H1 (cell line): Measurements from ENCODE around the gene CREB3L1. TPM values are rescaled to one million over a fixed set of nuclear protein-coding genes. Genes with fewer than 3 reads are reported as not detected.

Experiments used
- CTCF ChIA-PET: fragments of 300-600 bp; sonication (Branson Sonifier 250); formaldehyde crosslinking; loops from one replicate; lab custom pipeline; 2021; ENCODE audit not compliant: partially characterized antibody; lab: Charles Lee
- POLR2A ChIA-PET: fragments of 300-600 bp; sonication (Branson Sonifier 250); formaldehyde crosslinking; loops from one replicate; lab custom pipeline; 2021; ENCODE audit warnings: inconsistent platforms; ENCODE audit not compliant: partially characterized antibody; lab: Charles Lee
- DNase-seq, 2 experiments: peaks; one replicate each; pipeline versions ENCODE4 v3.0.0 to v3.0.0-alpha.2; 2010 to 2022; ENCODE audit warnings: low spot score in 2 of 2, low read depth in 1 of 2, mixed read lengths in 1 of 2
- FAIRE-seq: peaks from 2 replicates; lab custom pipeline; 2011; peaks lifted over from hg19 to GRCh38; lab: Jason Lieb, UNC
- H2AFZ ChIP-seq: 2 replicates; pipeline ENCODE4 v1.8.1; 2012; ENCODE audit warnings: low read length, inconsistent platforms
- H2AK5ac ChIP-seq: 2 replicates; pipeline ENCODE4 v1.6.1; 2013; ENCODE audit warnings: low read depth, low read length
- H2BK120ac ChIP-seq: replicated peaks from 2 replicates; pipeline ENCODE3; 2013; ENCODE audit warnings: low read depth, low read length, inconsistent platforms
- H2BK12ac ChIP-seq: 2 replicates; pipeline ENCODE4 v1.6.1; 2013; ENCODE audit warnings: low read depth, low read length
- H2BK15ac ChIP-seq: 2 replicates; pipeline ENCODE4 v1.6.1; 2013; ENCODE audit warnings: low read length
- H2BK20ac ChIP-seq: 2 replicates; pipeline ENCODE4 v1.6.1; 2013; ENCODE audit warnings: low read length
- H2BK5ac ChIP-seq: 2 replicates; pipeline ENCODE4 v1.6.1; 2013; ENCODE audit warnings: low read depth, low read length
- H3K14ac ChIP-seq: 2 replicates; pipeline ENCODE4 v1.6.1; 2013; ENCODE audit warnings: inconsistent platforms; ENCODE audit not compliant: insufficient read length
- H3K18ac ChIP-seq: 2 replicates; pipeline ENCODE4 v1.6.1; 2013; ENCODE audit warnings: low read length; ENCODE audit errors: extremely low read depth
- H3K23ac ChIP-seq: 2 replicates; pipeline ENCODE4 v1.6.1; 2013; ENCODE audit warnings: inconsistent platforms; ENCODE audit not compliant: insufficient read length
- H3K23me2 ChIP-seq: 2 replicates; pipeline ENCODE4 v1.6.1; 2013; ENCODE audit warnings: low read depth, low read length
- H3K27ac ChIP-seq: 2 replicates; pipeline ENCODE4 v1.6.1; 2011; ENCODE audit warnings: low read depth, low read length, inconsistent platforms
- H3K27me3 ChIP-seq, 4 experiments: replicated peaks in 1 of 4; 1 replicate in 1 of 4; 2 replicates in 3 of 4; pipeline versions ENCODE4 v1.6.1 to v1.8.1; 2011 to 2013; ENCODE audit warnings: low read length in 3 of 4, mild to moderate bottlenecking in 3 of 4, inconsistent platforms in 2 of 4, mixed read lengths in 2 of 4, moderate library complexity in 1 of 4; ENCODE audit not compliant: control insufficient read depth in 3 of 4, insufficient read depth in 3 of 4; ENCODE audit errors: extremely low read depth in 1 of 4
- H3K36me3 ChIP-seq, 4 experiments: 2 replicates each; pipeline versions ENCODE4 v1.6.1 to v1.8.1; 2011 to 2013; ENCODE audit warnings: mild to moderate bottlenecking in 4 of 4, low read length in 3 of 4, moderate library complexity in 2 of 4, control low read depth in 1 of 4, inconsistent platforms in 1 of 4; ENCODE audit not compliant: insufficient read depth in 4 of 4, control insufficient read depth in 2 of 4
- H3K4ac ChIP-seq: replicated peaks from 2 replicates; pipeline ENCODE3; 2013; ENCODE audit warnings: low read length, low read depth, mixed read lengths, inconsistent platforms; ENCODE audit not compliant: insufficient read length
- H3K4me1 ChIP-seq, 4 experiments: replicated peaks in 1 of 4; 1 replicate in 1 of 4; 2 replicates in 3 of 4; pipeline versions ENCODE4 v1.6.1 to v1.8.1; 2011 to 2013; ENCODE audit warnings: low read length in 3 of 4, inconsistent platforms in 2 of 4, mixed read lengths in 1 of 4; ENCODE audit not compliant: insufficient read depth in 4 of 4, control insufficient read depth in 3 of 4
- H3K4me2 ChIP-seq, 2 experiments: 2 replicates each; pipeline versions ENCODE4 v1.6.1 to v1.8.1; 2011 to 2013; ENCODE audit warnings: low read depth in 2 of 2, low read length in 2 of 2, control low read depth in 1 of 2, inconsistent platforms in 1 of 2, mild to moderate bottlenecking in 1 of 2; ENCODE audit not compliant: insufficient read depth in 1 of 2
- H3K4me3 ChIP-seq, 4 experiments: fragments of 200-600, 300-600 bp in 1 of 4; sonication (generic), shearing (Covaris generic), sonication (Bioruptor Twin) in 1 of 4; 2 replicates each; pipeline versions ENCODE4 v1.5.1 to v1.8.1; 2011 to 2016; ENCODE audit warnings: low read length in 4 of 4, low read depth in 3 of 4, control low read depth in 2 of 4, inconsistent platforms in 2 of 4, mild to moderate bottlenecking in 2 of 4, mixed read lengths in 1 of 4, moderate library complexity in 1 of 4; ENCODE audit not compliant: insufficient read depth in 2 of 4; ENCODE audit errors: extremely low read depth in 1 of 4
- H3K56ac ChIP-seq: replicated peaks from 2 replicates; pipeline ENCODE3; 2013; ENCODE audit warnings: low read depth, mild to moderate bottlenecking, mixed read lengths, low read length, inconsistent platforms; ENCODE audit not compliant: insufficient read length
- H3K79me1 ChIP-seq: 2 replicates; pipeline ENCODE4 v1.6.1; 2013; ENCODE audit warnings: low read depth, low read length, control low read depth
- H3K79me2 ChIP-seq, 2 experiments: 2 replicates each; pipeline versions ENCODE4 v1.6.1 to v1.8.1; 2012 to 2013; ENCODE audit warnings: low read length in 2 of 2, mild to moderate bottlenecking in 2 of 2, inconsistent platforms in 1 of 2; ENCODE audit not compliant: insufficient read depth in 2 of 2, control insufficient read depth in 1 of 2
- H3K9ac ChIP-seq, 4 experiments: replicated peaks in 1 of 4; 1 replicate in 1 of 4; 2 replicates in 3 of 4; pipeline versions ENCODE4 v1.6.1 to v1.8.1; 2011 to 2013; ENCODE audit warnings: low read depth in 3 of 4, low read length in 3 of 4, control low read depth in 2 of 4, mild to moderate bottlenecking in 2 of 4, moderate library complexity in 2 of 4, inconsistent platforms in 1 of 4; ENCODE audit errors: extremely low read depth in 1 of 4
- H3K9me3 ChIP-seq, 2 experiments: 2 replicates each; pipeline versions ENCODE4 v1.6.1 to v1.8.1; 2012 to 2013; ENCODE audit warnings: mild to moderate bottlenecking in 2 of 2, moderate library complexity in 2 of 2, control low read depth in 1 of 2, inconsistent platforms in 1 of 2, low read depth in 1 of 2, low read length in 1 of 2, mixed read lengths in 1 of 2; ENCODE audit not compliant: insufficient read depth in 2 of 2
- H4K20me1 ChIP-seq, 2 experiments: replicated peaks in 1 of 2; 2 replicates each; pipeline versions ENCODE3 to v1.8.1; 2011 to 2013; ENCODE audit warnings: inconsistent platforms in 2 of 2, low read length in 2 of 2, mild to moderate bottlenecking in 1 of 2; ENCODE audit not compliant: insufficient read depth in 2 of 2, control insufficient read depth in 1 of 2
- H4K5ac ChIP-seq: 2 replicates; pipeline ENCODE4 v1.6.1; 2013; ENCODE audit warnings: low read length, low read depth, mixed read lengths, inconsistent platforms; ENCODE audit not compliant: insufficient read length
- H4K8ac ChIP-seq: 2 replicates; pipeline ENCODE4 v1.8.0; 2013; ENCODE audit warnings: mild to moderate bottlenecking, moderate library complexity, low read length, inconsistent platforms; ENCODE audit not compliant: insufficient read depth; ENCODE audit errors: extremely low read depth
- H4K91ac ChIP-seq: replicated peaks from 2 replicates; pipeline ENCODE3; 2013; ENCODE audit warnings: low read length, mixed read lengths, inconsistent platforms; ENCODE audit not compliant: insufficient read length
- BRCA1 ChIP-seq: IDR thresholded peaks from 2 replicates; pipeline ENCODE4 v1.6.1; 2012; ENCODE audit warnings: low read depth, low read length, improper control_type of control experiment
- HDAC6 ChIP-seq: IDR thresholded peaks from one replicate; pipeline ENCODE4 v1.7.1; 2012; ENCODE audit warnings: low read depth, mild to moderate bottlenecking, inconsistent platforms, low read length, moderate library complexity
- JUN ChIP-seq: IDR thresholded peaks from 2 replicates; pipeline ENCODE4 v1.6.1; 2011; ENCODE audit warnings: low read depth, mild to moderate bottlenecking, improper control_type of control experiment, low read length
- YY1 ChIP-seq: IDR thresholded peaks from 2 replicates; pipeline ENCODE4 v1.6.1; 2011; ENCODE audit warnings: low read depth, mild to moderate bottlenecking, low read length
- WGBS, 2 experiments: shearing (Covaris generic) in 1 of 2; methylation state at CpG; one replicate each; pipeline versions ENCODE4 v1.1.6 to v1.1.7; 2013 to 2015; ENCODE audit warnings: low lambda C conversion rate in 2 of 2, mixed read lengths in 2 of 2, inconsistent platforms in 1 of 2, low coverage in 1 of 2, missing lambda C conversion rate in 1 of 2; ENCODE audit not compliant: insufficient replicate concordance in 2 of 2, insufficient coverage in 1 of 2, insufficient read length in 1 of 2; ENCODE audit errors: extremely low coverage in 1 of 2, missing lambda C conversion rate in 1 of 2; 5-methylcytosine and 5-hydroxymethylcytosine counted together
- polyA plus RNA-seq, 7 experiments: library from polyadenylated mRNA; depleted of rRNA in 3 of 7; stranded (reverse) in 5 of 7; unstranded in 2 of 7; fragments of >200 nt in 5 of 7; fragments of 200-250 nt in 2 of 7; gene quantifications; 1 replicate in 5 of 7; 2 replicates in 1 of 7; 4 replicates in 1 of 7; pipeline versions ENCODE4 v1.2.1 to v1.2.3, GENCODE V29; 2011 to 2013; ENCODE audit warnings: missing spikeins in 2 of 7, mixed read lengths in 2 of 7
- total RNA-seq: library from RNA; stranded (reverse); fragmentation: NEBNext Ultra II Directional; extraction: Animal tissue kit (Norgen Biotek cat#: 25700); gene quantifications from 2 replicates; pipeline ENCODE4 v1.2.1, GENCODE V29; 2021

The CREB3L1 gene
- total and polyA plus RNA-seq, 2 of the 8 experiments (the other 6 are each of a cell fraction or from before 2014, with no cell fraction given), result 4.1 to 12.7 TPM

DNA sequence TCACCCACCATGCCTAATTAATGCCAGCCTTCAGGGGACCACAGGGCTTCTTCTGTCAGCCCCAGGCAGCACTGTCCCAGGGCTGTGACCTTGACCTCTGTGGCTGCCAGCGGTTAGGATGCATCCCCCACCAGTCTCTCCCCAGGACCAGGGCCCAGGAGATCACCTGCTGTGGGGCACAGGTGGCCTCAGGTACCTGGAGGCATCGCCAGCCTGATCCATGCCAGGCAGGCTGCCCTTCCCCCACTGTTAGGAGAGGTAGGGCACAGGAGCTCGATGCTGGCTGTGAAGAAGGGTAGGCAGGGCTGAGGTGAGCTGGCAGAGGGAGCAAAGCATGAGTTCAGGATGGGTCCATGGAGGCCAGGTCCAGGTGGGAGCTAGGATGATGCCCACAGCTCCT, 87.3 kb downstream of the CREB3L1 start:
- no peaks in the 10 kb centered on the region for H3K9me3 ChIP-seq
- peak overlapping the region; percentile 77; the same call in 1 of the 2 replicates for H4K8ac ChIP-seq
- no peak for FAIRE-seq
- H3K4me3 ChIP-seq, result no peak overlapping the region
- H2BK15ac ChIP-seq, result no peak overlapping the region
- H3K27ac ChIP-seq, result no peak overlapping the region
- peak overlapping the region; percentile 10 for H2BK5ac ChIP-seq
- no peak overlapping the region for H3K56ac ChIP-seq
- H3K23me2 ChIP-seq, result no peaks in the 10 kb centered on the region
- no peak overlapping the region for H3K4me2 ChIP-seq
- DNase-seq, result no peak
- no peak overlapping the region for H3K4ac ChIP-seq
- no peak overlapping the region for H3K23ac ChIP-seq
- H3K4me1 ChIP-seq, result peaks cover 0 to 26% (median 15%) of the 10 kb centered on the region in 4 experiments; a peak in 6 of 7 replicates
- no peak overlapping the region for H4K91ac ChIP-seq
- peaks cover 0 to 4% (median 2%) of the 10 kb centered on the region in 4 experiments; a peak in 3 of 8 replicates for H3K36me3 ChIP-seq
- no peak overlapping the region for H4K5ac ChIP-seq
- H3K79me2 ChIP-seq, result peaks cover 0 to 46% of the 10 kb centered on the region in 2 experiments; a peak in 2 of 4 replicates
- H2BK20ac ChIP-seq, result no peak overlapping the region
- H4K20me1 ChIP-seq, result peaks cover 8 to 36% of the 10 kb centered on the region in 2 experiments
- H2BK120ac ChIP-seq, result no peak overlapping the region
- H2AK5ac ChIP-seq, result no peak overlapping the region
- ChIA-PET CTCF (interaction anchor here (1.0 to 44.5 kb wide), 9 partner anchors 13 to 116 kb away, joined by 3 to 1004 read pairs (median 10); partner anchors contain the start of gene DGKZ), POLR2A (interaction anchor here (1.0 to 7.8 kb wide), 8 partner anchors 14 to 142 kb away, joined by 3 to 69 read pairs (median 6); partner anchors contain the start of genes DGKZ and MDK)
- no peak overlapping the region for H3K14ac ChIP-seq
- no peaks in the 10 kb centered on the region for H3K27me3 ChIP-seq
- no peak overlapping the region for H2BK12ac ChIP-seq
- peaks cover 19% of the 10 kb centered on the region for H3K79me1 ChIP-seq
- WGBS, 2 experiments, result 85% methylated on average over 3 of the region's 3 CpGs; no CpG with 5 or more reads in 1 of the 2 experiments
- no peak overlapping the region for H3K18ac ChIP-seq
- no peak overlapping the region for H3K9ac ChIP-seq
- no peak overlapping the region for H2AFZ ChIP-seq
- TF ChIP-seq YY1, result no peak
- no peak for TF ChIP-seq JUN
- TF ChIP-seq HDAC6, result no peak
- no peak for TF ChIP-seq BRCA1
